Measurements from ENCODE around the gene CEP164.

DNA sequence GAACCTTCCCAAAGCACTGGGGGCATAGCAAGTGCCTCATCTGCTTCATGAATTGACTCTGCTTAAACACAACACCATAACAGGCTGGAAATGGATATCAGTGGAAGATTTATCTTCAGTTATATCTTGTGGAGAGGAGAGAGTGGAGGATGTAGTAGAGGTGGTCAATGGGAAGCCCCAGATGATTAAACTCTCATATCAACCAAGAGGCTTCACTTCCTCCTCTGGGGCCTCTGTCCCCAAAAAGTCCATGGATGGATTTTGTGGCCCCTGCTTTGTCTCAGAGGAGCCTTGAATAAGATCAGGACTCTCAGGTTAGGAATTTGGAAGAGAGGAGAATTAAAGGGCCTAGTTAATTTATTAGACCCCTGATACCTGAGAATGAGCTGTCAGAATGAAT lies 106.1 kb downstream of the CEP164 start:
- no peak for TF ChIP-seq CTCF (IDR thresholded peaks at IDR 0.05)
- no peak for TF ChIP-seq POLR2A (IDR thresholded peaks at IDR 0.05)

Measured in lower leg skin (tissue), 3 donors.